PC-3 (cell line): ENCODE measurements around the gene PPP1R26. TPM values are rescaled to one million over a fixed set of nuclear protein-coding genes. Genes with fewer than 3 reads are reported as not detected.

Experiments
- ATAC-seq: fragments of 200-7000 bp; cut with Tn5 transposase; 2 replicates; pipeline ENCODE4 v1.9.1; 2020; ENCODE audit warnings: mild to moderate bottlenecking, moderate library complexity
- BruUV-seq: library from RNA; stranded (reverse); fragments of 400-500 nt; replicated peaks from 2 replicates; lab custom pipeline; 2021; lab: Mats Ljungman, UMichigan
- CTCF ChIA-PET: fragments of 300-600 bp; sonication (Branson Sonifier 250); formaldehyde crosslinking; loops from one replicate; lab custom pipeline; 2022; ENCODE audit warnings: antibody characterized with exemption; lab: Charles Lee
- POLR2A ChIA-PET: fragments of 300-600 bp; sonication (Branson Sonifier 250); formaldehyde crosslinking; loops from one replicate; lab custom pipeline; 2022; ENCODE audit warnings: antibody characterized with exemption; ENCODE audit not compliant: unreplicated experiment; lab: Charles Lee
- DNase-seq: peaks from one replicate; pipeline ENCODE4 v3.0.0-alpha.2; 2015
- H2AFZ ChIP-seq: fragments of 300-600 bp; sonication (generic); 2 replicates; pipeline ENCODE4 v1.6.0; 2016; ENCODE audit warnings: antibody characterized with exemption, low read length
- H3F3A ChIP-seq: fragments of 300-600 bp; sonication (generic); one replicate; pipeline ENCODE4 v1.6.0; 2017; ENCODE audit warnings: antibody characterized with exemption, low read length, control low read depth, mild to moderate bottlenecking; ENCODE audit not compliant: unreplicated experiment
- H3K27ac ChIP-seq: fragments of 300-600 bp; sonication (generic); 2 replicates; pipeline ENCODE4 v1.5.1; 2016; ENCODE audit warnings: mild to moderate bottlenecking, low read length
- H3K27me3 ChIP-seq: fragments of 300-600 bp; sonication (generic); 2 replicates; pipeline ENCODE4 v1.6.1; 2016; ENCODE audit warnings: low read length, mixed read lengths
- H3K36me3 ChIP-seq: fragments of 300-600 bp; sonication (generic); 2 replicates; pipeline ENCODE4 v1.6.1; 2016; ENCODE audit warnings: low read depth, mixed run types, low read length, mixed read lengths
- H3K4me1 ChIP-seq: fragments of 300-600 bp; sonication (generic); 2 replicates; pipeline ENCODE4 v1.5.1; 2016; ENCODE audit warnings: low read length; ENCODE audit not compliant: insufficient read depth
- H3K4me2 ChIP-seq: fragments of 300-600 bp; sonication (generic); 2 replicates; pipeline ENCODE4 v1.6.0; 2016; ENCODE audit warnings: low read length
- H3K4me3 ChIP-seq: fragments of 300-600 bp; sonication (generic); 2 replicates; pipeline ENCODE4 v1.5.1; 2016; ENCODE audit warnings: mild to moderate bottlenecking, low read length, mixed read lengths
- H3K79me2 ChIP-seq: fragments of 300-600 bp; sonication (generic); 2 replicates; pipeline ENCODE4 v1.6.1; 2017; ENCODE audit warnings: low read length, mixed read lengths
- H3K9ac ChIP-seq: fragments of 300-600 bp; sonication (generic); 2 replicates; pipeline ENCODE4 v1.6.0; 2016; ENCODE audit warnings: mild to moderate bottlenecking, low read length
- H3K9me2 ChIP-seq: fragments of 300-600 bp; sonication (generic); replicated peaks from 2 replicates; pipeline ENCODE4 v1.6.1; 2016; ENCODE audit warnings: mixed run types, low read length, mixed read lengths
- H3K9me3 ChIP-seq: fragments of 300-600 bp; sonication (generic); 2 replicates; pipeline ENCODE4 v1.6.1; 2016; ENCODE audit warnings: low read length, mixed read lengths
- H4K20me1 ChIP-seq: fragments of 300-600 bp; sonication (generic); 2 replicates; pipeline ENCODE4 v1.6.1; 2016; ENCODE audit warnings: low read length, mixed read lengths
- EZH2 ChIP-seq: fragments of 300-600 bp; sonication (generic); IDR thresholded peaks from one replicate; pipeline ENCODE4 v1.6.1; 2017; ENCODE audit warnings: antibody characterized with exemption, mild to moderate bottlenecking, low read length; ENCODE audit not compliant: unreplicated experiment
- EZH2phosphoT487 ChIP-seq: fragments of 300-600 bp; sonication (generic); IDR thresholded peaks from 2 replicates; pipeline ENCODE4 v1.6.1; 2018; ENCODE audit warnings: mild to moderate bottlenecking, antibody characterized with exemption, low read length, borderline replicate concordance
- intact Hi-C: fragments of 100-400 bp; cut with micrococcal nuclease; formaldehyde crosslinking; loops from 2 replicates; pipeline ENCODE4 v1.9.0; 2023
- total RNA-seq: library from RNA; depleted of rRNA; stranded (reverse); fragments of >200 nt; gene quantifications from 2 replicates; pipeline ENCODE4 v1.2.3, GENCODE V29; 2014
- TF ChIP-seq, protein P1 (sequence below): fragments of 300-600 bp; sonication (generic); conservative IDR thresholded peaks from 2 replicates; pipeline ENCODE4 v1.5.1; 2017; ENCODE audit warnings: antibody characterized with exemption, low read depth, mild to moderate bottlenecking, low read length

PPP1R26 gene
- total RNA-seq, 1 experiment from 2014 or later = 22.6 TPM

DNA sequence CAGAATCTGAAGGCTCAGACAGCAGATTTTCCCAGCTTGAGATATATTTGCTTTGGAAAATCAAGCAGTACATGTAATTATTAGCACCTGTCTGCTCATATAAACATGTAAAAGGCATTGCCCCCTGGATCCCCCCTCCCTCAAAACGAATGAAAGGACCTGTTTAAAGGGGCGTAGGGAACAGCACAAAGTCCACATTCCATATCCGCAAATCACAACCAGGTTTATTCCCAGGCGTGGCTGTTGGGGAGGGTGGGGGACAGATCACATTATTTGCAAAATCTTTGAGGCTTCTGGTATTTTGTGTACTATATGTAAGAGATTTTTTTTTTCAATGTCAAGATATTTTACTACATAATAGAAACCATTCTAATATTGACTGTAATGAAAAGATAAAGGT lies 12.2 kb downstream of the PPP1R26 start:
- Histone ChIP-seq H3K4me3 (no peak overlapping the region), H3K36me3 (no peaks in the 10 kb centered on the region), H3F3A (no peaks in the 10 kb centered on the region), H3K79me2 (no peaks in the 10 kb centered on the region), H3K4me1 (peaks cover 7% of the 10 kb centered on the region), H3K9ac (no peak overlapping the region), H3K4me2 (no peak overlapping the region), H3K9me2 (no peaks in the 10 kb centered on the region), H4K20me1 (no peaks in the 10 kb centered on the region), H3K27ac (no peak overlapping the region), H3K27me3 (no peaks in the 10 kb centered on the region), H2AFZ (no peak overlapping the region), H3K9me3 (no peaks in the 10 kb centered on the region)
- BruUV-seq = no TSS peak
- CTCF ChIA-PET = no interaction called here
- intact Hi-C loops = no loop called here
- no peak for TF ChIP-seq EZH2
- TF ChIP-seq, protein P1, sequence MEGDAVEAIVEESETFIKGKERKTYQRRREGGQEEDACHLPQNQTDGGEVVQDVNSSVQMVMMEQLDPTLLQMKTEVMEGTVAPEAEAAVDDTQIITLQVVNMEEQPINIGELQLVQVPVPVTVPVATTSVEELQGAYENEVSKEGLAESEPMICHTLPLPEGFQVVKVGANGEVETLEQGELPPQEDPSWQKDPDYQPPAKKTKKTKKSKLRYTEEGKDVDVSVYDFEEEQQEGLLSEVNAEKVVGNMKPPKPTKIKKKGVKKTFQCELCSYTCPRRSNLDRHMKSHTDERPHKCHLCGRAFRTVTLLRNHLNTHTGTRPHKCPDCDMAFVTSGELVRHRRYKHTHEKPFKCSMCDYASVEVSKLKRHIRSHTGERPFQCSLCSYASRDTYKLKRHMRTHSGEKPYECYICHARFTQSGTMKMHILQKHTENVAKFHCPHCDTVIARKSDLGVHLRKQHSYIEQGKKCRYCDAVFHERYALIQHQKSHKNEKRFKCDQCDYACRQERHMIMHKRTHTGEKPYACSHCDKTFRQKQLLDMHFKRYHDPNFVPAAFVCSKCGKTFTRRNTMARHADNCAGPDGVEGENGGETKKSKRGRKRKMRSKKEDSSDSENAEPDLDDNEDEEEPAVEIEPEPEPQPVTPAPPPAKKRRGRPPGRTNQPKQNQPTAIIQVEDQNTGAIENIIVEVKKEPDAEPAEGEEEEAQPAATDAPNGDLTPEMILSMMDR = no peak
- no peak for TF ChIP-seq EZH2phosphoT487
- POLR2A ChIA-PET = no interaction called here
- ATAC-seq (no peak), DNase-seq (no peak)

DNA sequence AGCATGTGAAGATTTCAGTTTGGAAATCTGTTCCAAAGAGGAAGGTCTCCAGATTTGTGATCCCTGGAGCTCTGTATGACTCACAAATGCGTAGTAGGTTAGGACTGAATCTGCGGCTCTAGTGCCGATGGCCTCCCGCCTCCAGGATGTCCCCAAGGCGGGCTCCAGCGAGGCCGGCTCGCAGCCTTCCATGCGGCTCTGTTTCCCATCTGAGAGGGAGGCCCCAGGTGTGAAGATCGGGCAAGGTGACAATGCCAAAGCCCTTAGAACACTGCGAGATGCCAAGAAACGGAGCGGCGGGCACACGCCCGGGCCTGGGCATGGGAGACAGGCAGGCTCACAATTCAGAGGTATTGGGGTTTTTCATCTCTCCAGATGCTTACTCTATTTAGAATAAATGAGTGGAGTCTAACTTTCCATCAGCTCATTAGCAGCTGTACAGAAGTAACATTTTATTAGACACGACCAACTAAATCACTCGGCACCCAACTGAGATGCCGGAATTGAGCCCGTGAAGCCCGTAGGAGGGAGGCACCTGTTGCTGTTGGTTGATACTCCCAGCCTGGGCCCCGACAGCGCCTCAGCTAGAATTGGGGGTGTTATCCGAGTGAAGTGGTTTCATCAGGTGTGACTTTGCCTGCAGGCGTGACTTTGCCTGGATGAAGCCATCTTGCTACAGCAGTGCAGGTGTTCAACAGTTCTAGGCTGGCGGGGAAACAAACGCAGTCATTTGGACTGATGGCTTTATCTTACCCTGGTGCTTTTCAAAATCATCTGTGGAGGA lies 13.5 kb downstream of the PPP1R26 start:
- Histone ChIP-seq H3F3A (no peaks in the 10 kb centered on the region), H3K4me2 (no peak overlapping the region), H3K9me2 (no peaks in the 10 kb centered on the region), H3K79me2 (no peaks in the 10 kb centered on the region), H3K4me1 (peaks cover 7% of the 10 kb centered on the region), H3K9me3 (no peaks in the 10 kb centered on the region), H3K36me3 (no peaks in the 10 kb centered on the region), H2AFZ (no peak overlapping the region), H3K27ac (no peak overlapping the region), H3K27me3 (no peaks in the 10 kb centered on the region), H3K9ac (no peak overlapping the region), H4K20me1 (no peaks in the 10 kb centered on the region), H3K4me3 (no peak overlapping the region)
- no TSS peak for BruUV-seq
- intact Hi-C loops = no loop called here
- ChIA-PET CTCF (no interaction called here), POLR2A (no interaction called here)
- ATAC-seq (no peak), DNase-seq (no peak)
- TF ChIP-seq, protein P1 = no peak

DNA sequence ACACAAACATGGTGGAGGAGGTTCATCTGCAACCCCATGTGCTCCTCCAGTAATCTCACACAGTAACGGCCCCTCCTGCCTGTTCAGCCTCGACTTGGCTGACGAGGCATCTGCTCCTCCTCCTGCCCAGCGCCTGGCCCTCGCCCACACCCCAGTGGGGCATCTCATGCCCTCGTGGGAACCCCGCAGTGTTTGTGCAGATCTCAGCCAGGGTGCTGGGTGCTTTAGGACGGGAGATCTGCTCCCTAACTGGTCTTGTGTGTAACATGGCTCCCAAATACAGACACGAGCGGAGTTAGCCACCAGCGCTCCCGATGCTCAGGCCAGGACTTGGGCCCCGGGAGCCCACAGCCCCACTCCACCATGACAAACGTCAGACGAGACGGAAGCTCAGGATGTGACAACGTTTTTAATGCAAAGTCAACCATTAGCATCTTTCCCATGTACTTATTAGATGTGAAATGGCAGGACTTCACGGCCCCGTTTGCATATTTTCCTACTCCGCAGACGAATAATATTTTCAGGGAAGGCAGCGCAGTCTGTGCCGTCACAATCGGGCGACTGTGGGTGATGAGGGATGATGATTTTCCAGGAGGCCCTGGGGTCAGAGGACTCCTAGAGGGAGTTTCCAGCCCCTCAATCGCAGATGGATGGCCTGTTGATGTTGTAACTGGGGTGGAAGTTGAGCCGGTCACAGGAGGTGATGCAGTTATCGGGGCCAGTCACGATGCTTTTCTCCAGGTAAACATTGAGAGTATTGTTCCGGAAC lies 15.4 kb downstream of the PPP1R26 start:
- H3K9me3 ChIP-seq = no peaks in the 10 kb centered on the region
- no peaks in the 10 kb centered on the region for H3K79me2 ChIP-seq
- no peak for ATAC-seq
- H2AFZ ChIP-seq = no peak overlapping the region
- no TSS peak for BruUV-seq
- TF ChIP-seq, protein P1 = no peak
- TF ChIP-seq EZH2phosphoT487 = no peak
- TF ChIP-seq EZH2 = no peak
- no peaks in the 10 kb centered on the region for H3F3A ChIP-seq
- no peak for DNase-seq
- no peak overlapping the region for H3K9ac ChIP-seq
- no peak overlapping the region for H3K4me3 ChIP-seq
- no peaks in the 10 kb centered on the region for H3K36me3 ChIP-seq
- H3K27ac ChIP-seq = no peak overlapping the region
- no peaks in the 10 kb centered on the region for H4K20me1 ChIP-seq
- H3K27me3 ChIP-seq = no peaks in the 10 kb centered on the region
- ChIA-PET POLR2A (no interaction called here), CTCF (no interaction called here)
- H3K9me2 ChIP-seq = no peaks in the 10 kb centered on the region
- intact Hi-C loops = no loop called here
- peaks cover 7% of the 10 kb centered on the region for H3K4me1 ChIP-seq
- no peak overlapping the region for H3K4me2 ChIP-seq
